GM12892 (cell line): ENCODE results near the gene C4orf17.

Source experiments
- POLR2A ChIP-seq: IDR thresholded peaks from 2 replicates; pipeline ENCODE4 v1.6.1; 2011; ENCODE audit warnings: low read depth, low read length, control low read depth
- POLR2AphosphoS5 ChIP-seq: IDR thresholded peaks from 2 replicates; pipeline ENCODE4 v1.6.1; 2011; ENCODE audit warnings: low read depth, low read length, control low read depth

DNA sequence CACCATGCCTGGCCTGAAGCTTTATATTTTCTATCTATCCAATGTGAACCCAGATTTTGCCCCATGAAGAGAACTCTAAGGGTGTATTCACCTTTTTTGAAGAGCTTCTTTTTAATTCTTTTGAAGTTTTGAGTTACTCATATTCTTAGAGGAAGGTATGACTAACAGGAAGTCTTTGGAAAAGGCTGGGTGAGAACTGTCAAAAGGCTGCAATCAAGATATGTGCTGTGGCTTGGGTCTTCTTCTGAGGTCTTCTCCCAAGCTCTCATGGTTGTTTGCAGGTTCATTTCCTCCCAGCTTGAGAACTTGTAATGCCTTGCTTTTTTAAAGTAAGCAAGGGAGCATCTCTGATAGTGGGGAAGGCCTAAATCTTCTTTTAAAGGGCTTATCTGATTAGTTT lies 3.1 kb upstream of the C4orf17 start:
- TF ChIP-seq POLR2AphosphoS5 (no peak), POLR2A (no peak)
